Liver (tissue), 9 donors: ENCODE results near the gene FBXL13. TPM values are rescaled to one million over a fixed set of nuclear protein-coding genes. Genes with fewer than 3 reads are reported as not detected.

Experiments
- DNase-seq: peaks from one replicate; pipeline ENCODE4 v3.0.0-alpha.2; 2017; ENCODE audit warnings: low spot score
- H3K27ac ChIP-seq, 2 donors: one replicate each; pipeline ENCODE4 v1.7.0; 2013; ENCODE audit warnings: inconsistent platforms in 2 of 2, low read length in 2 of 2, control low read depth in 1 of 2, low read depth in 1 of 2, mild to moderate bottlenecking in 1 of 2
- H3K27me3 ChIP-seq, 4 donors: one replicate each; pipeline versions ENCODE4 v1.6.1 to v1.7.0; 2013; ENCODE audit warnings: low read length in 3 of 4, inconsistent platforms in 1 of 4, mild to moderate bottlenecking in 1 of 4, moderate library complexity in 1 of 4; ENCODE audit not compliant: control insufficient read depth in 4 of 4, insufficient read depth in 4 of 4
- H3K36me3 ChIP-seq, 4 donors: one replicate each; pipeline versions ENCODE4 v1.6.1 to v1.7.0; 2013; ENCODE audit warnings: low read length in 3 of 4, mild to moderate bottlenecking in 3 of 4, low read depth in 1 of 4, moderate library complexity in 1 of 4; ENCODE audit not compliant: control insufficient read depth in 4 of 4, insufficient read depth in 3 of 4
- H3K4me1 ChIP-seq, 4 donors: one replicate each; pipeline versions ENCODE4 v1.6.1 to v1.7.0; 2013; ENCODE audit warnings: low read length in 3 of 4, mild to moderate bottlenecking in 3 of 4, moderate library complexity in 1 of 4; ENCODE audit not compliant: control insufficient read depth in 4 of 4, insufficient read depth in 4 of 4
- H3K4me3 ChIP-seq, 3 donors: one replicate each; pipeline versions ENCODE4 v1.6.1 to v1.7.0; 2013; ENCODE audit warnings: low read length in 3 of 3, control low read depth in 1 of 3, low read depth in 1 of 3, mild to moderate bottlenecking in 1 of 3
- H3K9ac ChIP-seq, 2 donors: one replicate each; pipeline ENCODE4 v1.7.0; 2013; ENCODE audit warnings: low read length in 2 of 2, mild to moderate bottlenecking in 2 of 2, moderate library complexity in 2 of 2, control low read depth in 1 of 2, low read depth in 1 of 2
- H3K9me3 ChIP-seq, 4 donors: one replicate each; pipeline versions ENCODE4 v1.6.1 to v1.7.0; 2013; ENCODE audit warnings: low read length in 3 of 4; ENCODE audit not compliant: control insufficient read depth in 4 of 4
- ATF3 ChIP-seq: IDR thresholded peaks from 2 replicates; pipeline ENCODE4 v1.6.1; 2016; ENCODE audit warnings: antibody characterized with exemption
- CTCF ChIP-seq: fragments of 150-350 bp; IDR thresholded peaks from 2 replicates; pipeline ENCODE4 v1.5.1; 2017; ENCODE audit warnings: improper control_type of control experiment, low read depth, low read length; ENCODE audit not compliant: missing input control
- EGR1 ChIP-seq, 2 donors: IDR thresholded peaks; 2 replicates each; pipeline ENCODE4 v1.6.1; 2016 to 2018; ENCODE audit warnings: antibody characterized with exemption in 2 of 2, low read depth in 2 of 2
- FOXA1 ChIP-seq: IDR thresholded peaks from 2 replicates; pipeline ENCODE4 v1.6.1; 2016; ENCODE audit warnings: antibody characterized with exemption
- GABPA ChIP-seq, 2 donors: IDR thresholded peaks in 1 of 2; conservative IDR thresholded peaks in 1 of 2; 2 replicates each; pipeline ENCODE4 v1.6.1; 2016; ENCODE audit warnings: antibody characterized with exemption in 2 of 2, mild to moderate bottlenecking in 1 of 2, moderate library complexity in 1 of 2
- HNF4A ChIP-seq, 2 donors: conservative IDR thresholded peaks; 2 replicates each; pipeline ENCODE4 v1.6.1; 2016; ENCODE audit warnings: antibody characterized with exemption in 2 of 2, mild to moderate bottlenecking in 2 of 2
- HNF4G ChIP-seq: IDR thresholded peaks from 2 replicates; pipeline ENCODE4 v1.6.1; 2016; ENCODE audit warnings: antibody characterized with exemption
- MAX ChIP-seq: IDR thresholded peaks from 2 replicates; pipeline ENCODE4 v1.6.1; 2016; ENCODE audit warnings: antibody characterized with exemption
- NR2F2 ChIP-seq: IDR thresholded peaks from 2 replicates; pipeline ENCODE4 v1.6.1; 2016; ENCODE audit warnings: antibody characterized with exemption
- RAD21 ChIP-seq, 2 donors: IDR thresholded peaks; 2 replicates each; pipeline ENCODE4 v1.6.1; 2016; ENCODE audit warnings: antibody characterized with exemption in 2 of 2, mild to moderate bottlenecking in 2 of 2
- REST ChIP-seq: IDR thresholded peaks from 2 replicates; pipeline ENCODE4 v1.6.1; 2016; ENCODE audit warnings: antibody characterized with exemption, mild to moderate bottlenecking
- RXRA ChIP-seq, 2 donors: IDR thresholded peaks; 2 replicates each; pipeline ENCODE4 v1.6.1; 2017 to 2018; ENCODE audit warnings: antibody characterized with exemption in 2 of 2, mild to moderate bottlenecking in 1 of 2
- SP1 ChIP-seq: IDR thresholded peaks from 2 replicates; pipeline ENCODE4 v1.6.1; 2018; ENCODE audit warnings: antibody characterized with exemption, mild to moderate bottlenecking
- TAF1 ChIP-seq: conservative IDR thresholded peaks from 2 replicates; pipeline ENCODE4 v1.6.1; 2016; ENCODE audit warnings: antibody characterized with exemption, mild to moderate bottlenecking
- YY1 ChIP-seq: IDR thresholded peaks from 2 replicates; pipeline ENCODE4 v1.6.1; 2016; ENCODE audit warnings: antibody characterized with exemption, mild to moderate bottlenecking
- ZBTB33 ChIP-seq: IDR thresholded peaks from 2 replicates; pipeline ENCODE4 v1.6.1; 2016; ENCODE audit warnings: antibody characterized with exemption
- whole genome bisulfite sequencing: extraction: QIAGEN DNeasy Blood & Tissue Kit; methylation state at CpG from one replicate; pipeline ENCODE4 v1.1.7; 2013; 5-methylcytosine and 5-hydroxymethylcytosine counted together
- polyA plus RNA-seq, 2 donors: library from polyadenylated mRNA; stranded (reverse) in 1 of 2; unstranded in 1 of 2; fragments of 200-250 nt in 1 of 2; fragments of >200 nt in 1 of 2; fragmentation: Nextera tagmentation in 1 of 2; extraction: Ambion mirVana in 1 of 2; gene quantifications; one replicate each; pipeline versions ENCODE4 v1.2.1 to v1.2.3, GENCODE V29; 2013 to 2015
- total RNA-seq, 2 donors: library from RNA; depleted of rRNA; stranded (reverse); fragments of >200 nt; gene quantifications; one replicate each; pipeline ENCODE4 v1.2.3, GENCODE V29; 2014
- donor health status: healthy.
- donor health status: healthy.
- donor health status: healthy.
- donor health status: healthy.
- donor health status: healthy.

Gene FBXL13
- total and polyA plus RNA-seq, 4 donors = 0.03 to 0.75 (median 0.70) TPM; not detected in 1

GRCh38 chr7:103063895-103064294 lies 10.7 kb downstream of the FBXL13 start (continued):
- no peak for TF ChIP-seq CTCF
- no peak for TF ChIP-seq FOXA1
- TF ChIP-seq NR2F2 = no peak
- no peak for TF ChIP-seq REST
- TF ChIP-seq MAX = no peak

GRCh38 chr7:103059471-103059870 lies 15.1 kb downstream of the FBXL13 start:
- Histone ChIP-seq H3K4me3 (no peak overlapping the region), H3K27me3 (no peaks in the 10 kb centered on the region), H3K27ac (no peak overlapping the region), H3K9me3 (no peaks in the 10 kb centered on the region), H3K36me3 (no peaks in the 10 kb centered on the region), H3K9ac (no peak overlapping the region), H3K4me1 (peaks cover 0 to 6% (median under 1%) of the 10 kb centered on the region in 4 donors)
- WGBS = 30% methylated on average over 2 of the region's 2 CpGs
- no peak for DNase-seq
- TF ChIP-seq GABPA (IDR thresholded peaks at IDR 0.05 in 1 of 2, conservative IDR thresholded peaks at IDR 0.05 in 1 of 2) = no peak
- TF ChIP-seq MAX = no peak
- no peak for TF ChIP-seq ATF3
- TF ChIP-seq RXRA (IDR thresholded peaks at IDR 0.05) = no peak
- TF ChIP-seq REST = no peak
- TF ChIP-seq CTCF = no peak
- TF ChIP-seq ZBTB33 = no peak
- no peak for TF ChIP-seq YY1
- no peak for TF ChIP-seq SP1
- no peak for TF ChIP-seq TAF1
- no peak for TF ChIP-seq NR2F2
- no peak for TF ChIP-seq EGR1 (IDR thresholded peaks at IDR 0.05; ENCODE audit: low read depth in 2 of 2)
- no peak for TF ChIP-seq FOXA1
- TF ChIP-seq RAD21 (IDR thresholded peaks at IDR 0.05) = no peak
- TF ChIP-seq HNF4A (conservative IDR thresholded peaks at IDR 0.05) = no peak
- no peak for TF ChIP-seq HNF4G
